ENCODE measurements around the gene TRHDE. TPM values are rescaled to one million over a fixed set of nuclear protein-coding genes. Genes with fewer than 3 reads are reported as not detected.

The TRHDE gene
- total and polyA plus RNA-seq, 2 of the 13 experiments (the other 11 are each of a cell fraction or from before 2014, with no cell fraction given): not detected

GRCh38 chr12:72323881-72324280 lies 51.7 kb downstream of the TRHDE start:
- no peaks in the 10 kb centered on the region for H3K9me3 ChIP-seq (ENCODE audit: low read length)
- no peak for TF ChIP-seq ZNF281 (CRISPR knock-in tag; IDR thresholded peaks at IDR 0.05; ENCODE audit: borderline replicate concordance)
- no peak for TF ChIP-seq ZNF101 (CRISPR knock-in tag; IDR thresholded peaks at IDR 0.05; ENCODE audit: borderline replicate concordance, low read depth)
- TF ChIP-seq FOXM1 (CRISPR knock-in tag; IDR thresholded peaks at IDR 0.05): no peak
- no peak for TF ChIP-seq CREB1 (IDR thresholded peaks at IDR 0.05)
- no peak for TF ChIP-seq CREB1 (CRISPR knock-in tag; IDR thresholded peaks at IDR 0.05)
- no peak for TF ChIP-seq ZNF782 (CRISPR knock-in tag; IDR thresholded peaks at IDR 0.05; ENCODE audit: borderline replicate concordance)
- no peak for TF ChIP-seq ZNF136 (CRISPR knock-in tag; IDR thresholded peaks at IDR 0.05; ENCODE audit: low read depth)
- TF ChIP-seq SSRP1 (CRISPR knock-in tag; IDR thresholded peaks at IDR 0.05): no peak
- no peak for TF ChIP-seq U2AF1 (optimal IDR thresholded peaks at IDR 0.05; ENCODE audit: low read depth, low read length)
- no peak for TF ChIP-seq SAFB2 (CRISPR knock-in tag; IDR thresholded peaks at IDR 0.05; ENCODE audit: borderline replicate concordance, low read depth)
- no peak for TF ChIP-seq THYN1 (CRISPR knock-in tag; IDR thresholded peaks at IDR 0.05; ENCODE audit: borderline replicate concordance, low read depth)
- TF ChIP-seq ZBTB14 (CRISPR knock-in tag; IDR thresholded peaks at IDR 0.05): no peak
- no peak for TF ChIP-seq POLR2A (IDR thresholded peaks at IDR 0.05; ENCODE audit: insufficient read depth in 1 of 2, low read depth in 2 of 2, low read length in 2 of 2)
- no peak for TF ChIP-seq MED13 (CRISPR knock-in tag; IDR thresholded peaks at IDR 0.05)
- no peak for TF ChIP-seq SUZ12 (IDR thresholded peaks at IDR 0.05; ENCODE audit: low read depth, low read length)
- no peak for TF ChIP-seq ZNF496 (CRISPR knock-in tag; IDR thresholded peaks at IDR 0.05; ENCODE audit: insufficient replicate concordance)
- TF ChIP-seq ZBTB1 (CRISPR knock-in tag; IDR thresholded peaks at IDR 0.05; ENCODE audit: borderline replicate concordance): no peak
- intact Hi-C loops (cut with micrococcal nuclease; ENCODE audit: unreplicated experiment) (no loop called here), in situ Hi-C loops (cut with HindIII; ENCODE audit: extremely low pct_ligation_motif_present, low pct_unique_long_range_greater_than_20kb) (no loop called here)
- WGBS (ENCODE audit: low lambda C conversion rate): 0% methylated on average over 1 of the region's 1 CpG
- no peak overlapping the region for H3K27ac ChIP-seq (ENCODE audit: extremely low read length, insufficient read depth, low read length)
- H3K4me3 ChIP-seq (replicated peaks in 1 of 3; ENCODE audit: insufficient read depth in 1 of 3, low read depth in 2 of 3, low read length in 3 of 3): no peak overlapping the region
- H3K9ac ChIP-seq (ENCODE audit: insufficient read depth, low read depth, low read length): no peak overlapping the region
- ATAC-seq: no peak
- no peak overlapping the region for H2AFZ ChIP-seq (ENCODE audit: low read length)
- H3K36me3 ChIP-seq (replicated peaks in 1 of 2; ENCODE audit: control insufficient read depth in 1 of 2, insufficient read depth in 2 of 2, low read length in 2 of 2): no peaks in the 10 kb centered on the region
- H3K27me3 ChIP-seq (ENCODE audit: control insufficient read depth in 1 of 2, insufficient read depth in 2 of 2, low read length in 2 of 2): no peaks in the 10 kb centered on the region
- no peak for FAIRE-seq
- no peaks in the 10 kb centered on the region for H4K20me1 ChIP-seq (ENCODE audit: insufficient read depth, low read length)
- POLR2A ChIA-PET: no interaction called here
- H3K4me2 ChIP-seq (ENCODE audit: low read depth, low read length): no peak overlapping the region
- CTCF ChIA-PET (ENCODE audit: low intra/inter-chr PET ratio, low total read pairs): no interaction called here
- H3K4me1 ChIP-seq (ENCODE audit: insufficient read depth, low read length): no peaks in the 10 kb centered on the region
- BruUV-seq (replicated peaks): no TSS peak
- DNase-seq (ENCODE audit: low spot score): no peak
- no peaks in the 10 kb centered on the region for H3K79me2 ChIP-seq (ENCODE audit: insufficient read depth, low read length)
